Measurements from ENCODE around the gene MGAT5. TPM values are rescaled to one million over a fixed set of nuclear protein-coding genes. Genes with fewer than 3 reads are reported as not detected.

MGAT5 gene
- total RNA-seq, 4 donors from 2014 or later, result 10.3 to 53.2 (median 27.0) TPM

DNA sequence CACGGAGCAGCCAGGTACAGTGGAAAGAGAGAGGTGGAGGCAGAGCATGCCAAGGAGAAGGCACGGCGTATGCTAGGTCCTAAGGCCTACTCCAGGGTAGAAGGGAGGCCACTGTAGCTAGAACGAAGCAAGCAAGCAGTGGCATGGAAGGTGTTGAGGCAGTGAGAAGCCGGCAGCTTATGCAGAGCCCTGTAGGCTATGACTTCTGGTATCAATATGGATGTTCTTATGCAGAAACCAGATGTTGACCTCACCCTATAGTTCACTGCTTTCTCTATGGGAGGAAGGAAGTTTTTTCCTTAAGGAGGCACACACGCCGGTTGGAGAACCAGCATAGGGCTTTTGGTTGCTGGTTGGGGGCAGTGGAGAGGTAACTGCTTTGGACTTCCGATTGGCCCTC, 6.1 kb downstream of the MGAT5 start:
- Histone ChIP-seq H3K27ac (no peak overlapping the region), H3K36me3 (no peaks in the 10 kb centered on the region), H3K9me3 (no peaks in the 10 kb centered on the region), H3K4me3 (no peak overlapping the region), H3K4me1 (no peaks in the 10 kb centered on the region), H3K27me3 (no peaks in the 10 kb centered on the region)
- TF ChIP-seq, protein P1, sequence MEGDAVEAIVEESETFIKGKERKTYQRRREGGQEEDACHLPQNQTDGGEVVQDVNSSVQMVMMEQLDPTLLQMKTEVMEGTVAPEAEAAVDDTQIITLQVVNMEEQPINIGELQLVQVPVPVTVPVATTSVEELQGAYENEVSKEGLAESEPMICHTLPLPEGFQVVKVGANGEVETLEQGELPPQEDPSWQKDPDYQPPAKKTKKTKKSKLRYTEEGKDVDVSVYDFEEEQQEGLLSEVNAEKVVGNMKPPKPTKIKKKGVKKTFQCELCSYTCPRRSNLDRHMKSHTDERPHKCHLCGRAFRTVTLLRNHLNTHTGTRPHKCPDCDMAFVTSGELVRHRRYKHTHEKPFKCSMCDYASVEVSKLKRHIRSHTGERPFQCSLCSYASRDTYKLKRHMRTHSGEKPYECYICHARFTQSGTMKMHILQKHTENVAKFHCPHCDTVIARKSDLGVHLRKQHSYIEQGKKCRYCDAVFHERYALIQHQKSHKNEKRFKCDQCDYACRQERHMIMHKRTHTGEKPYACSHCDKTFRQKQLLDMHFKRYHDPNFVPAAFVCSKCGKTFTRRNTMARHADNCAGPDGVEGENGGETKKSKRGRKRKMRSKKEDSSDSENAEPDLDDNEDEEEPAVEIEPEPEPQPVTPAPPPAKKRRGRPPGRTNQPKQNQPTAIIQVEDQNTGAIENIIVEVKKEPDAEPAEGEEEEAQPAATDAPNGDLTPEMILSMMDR (IDR thresholded peaks at IDR 0.05), result no peak
- no peak for TF ChIP-seq POLR2A (IDR thresholded peaks at IDR 0.05)
- intact Hi-C loops (cut with DNase I; ENCODE audit: low total_unique reads), result no loop called here
- DNase-seq, result no peak

- Histone ChIP-seq H3K4me1 (no peaks in the 10 kb centered on the region), H3K9me3 (no peaks in the 10 kb centered on the region), H3K27me3 (no peaks in the 10 kb centered on the region), H3K36me3 (no peaks in the 10 kb centered on the region), H3K4me3 (no peak overlapping the region), H3K27ac (no peak overlapping the region)
- no peak for DNase-seq
- TF ChIP-seq, protein P1 (IDR thresholded peaks at IDR 0.05), result no peak
- TF ChIP-seq POLR2A (IDR thresholded peaks at IDR 0.05), result no peak
- intact Hi-C loops (cut with DNase I; ENCODE audit: low total_unique reads), result no loop called here
Observed at GRCh38 chr2:134260713-134261112, 6.8 kb downstream of the MGAT5 start.

- no peak overlapping the region for H3K27ac ChIP-seq
- no peaks in the 10 kb centered on the region for H3K27me3 ChIP-seq
- DNase-seq, result no peak
- H3K9me3 ChIP-seq, result no peaks in the 10 kb centered on the region
- H3K36me3 ChIP-seq, result no peaks in the 10 kb centered on the region
- no peak for TF ChIP-seq POLR2A (IDR thresholded peaks at IDR 0.05)
- TF ChIP-seq, protein P1 (IDR thresholded peaks at IDR 0.05), result no peak
- H3K4me1 ChIP-seq, result no peaks in the 10 kb centered on the region
- no peak overlapping the region for H3K4me3 ChIP-seq
- intact Hi-C loops (cut with DNase I; ENCODE audit: low total_unique reads), result no loop called here
Observed at GRCh38 chr2:134261398-134262131, 7.7 kb downstream of the MGAT5 start.

- Histone ChIP-seq H3K9me3 (no peaks in the 10 kb centered on the region), H3K27ac (no peak overlapping the region), H3K27me3 (no peaks in the 10 kb centered on the region), H3K36me3 (no peaks in the 10 kb centered on the region), H3K4me3 (no peak overlapping the region), H3K4me1 (no peaks in the 10 kb centered on the region)
- no peak for DNase-seq
- TF ChIP-seq POLR2A (IDR thresholded peaks at IDR 0.05), result no peak
- TF ChIP-seq, protein P1 (IDR thresholded peaks at IDR 0.05), result no peak
- intact Hi-C loops (cut with DNase I; ENCODE audit: low total_unique reads), result no loop called here
Observed at GRCh38 chr2:134262684-134263083, 8.8 kb downstream of the MGAT5 start.

GRCh38 chr2:134268265-134268664, 14.4 kb downstream of the MGAT5 start:
- H3K4me3 ChIP-seq, result no peak overlapping the region
- DNase-seq, result no peak
- H3K27me3 ChIP-seq, result no peaks in the 10 kb centered on the region
- H3K9me3 ChIP-seq, result no peaks in the 10 kb centered on the region
- H3K27ac ChIP-seq, result no peak overlapping the region
- H3K36me3 ChIP-seq, result no peaks in the 10 kb centered on the region
- intact Hi-C loops (cut with DNase I; ENCODE audit: low total_unique reads), result no loop called here
- H3K4me1 ChIP-seq, result no peaks in the 10 kb centered on the region
- no peak for TF ChIP-seq POLR2A (IDR thresholded peaks at IDR 0.05)
- TF ChIP-seq, protein P1 (IDR thresholded peaks at IDR 0.05), result no peak

Data from uterus (tissue), 4 donors.